Endothelial cell of hepatic sinusoid (primary cell): ENCODE measurements around the gene CACNA1C.
"Not testable (repeated sequence)": the region's sequence is repeated elsewhere in the genome, so short reads cannot be mapped to it uniquely, and the experiment has no call there.

Source experiments
- in situ Hi-C: cut with HindIII; loops from 2 replicates; pipeline ENCODE4 v1.10.0; 2017; ENCODE audit warnings: low sequenced_read_pairs

CACNA1C gene

DNA sequence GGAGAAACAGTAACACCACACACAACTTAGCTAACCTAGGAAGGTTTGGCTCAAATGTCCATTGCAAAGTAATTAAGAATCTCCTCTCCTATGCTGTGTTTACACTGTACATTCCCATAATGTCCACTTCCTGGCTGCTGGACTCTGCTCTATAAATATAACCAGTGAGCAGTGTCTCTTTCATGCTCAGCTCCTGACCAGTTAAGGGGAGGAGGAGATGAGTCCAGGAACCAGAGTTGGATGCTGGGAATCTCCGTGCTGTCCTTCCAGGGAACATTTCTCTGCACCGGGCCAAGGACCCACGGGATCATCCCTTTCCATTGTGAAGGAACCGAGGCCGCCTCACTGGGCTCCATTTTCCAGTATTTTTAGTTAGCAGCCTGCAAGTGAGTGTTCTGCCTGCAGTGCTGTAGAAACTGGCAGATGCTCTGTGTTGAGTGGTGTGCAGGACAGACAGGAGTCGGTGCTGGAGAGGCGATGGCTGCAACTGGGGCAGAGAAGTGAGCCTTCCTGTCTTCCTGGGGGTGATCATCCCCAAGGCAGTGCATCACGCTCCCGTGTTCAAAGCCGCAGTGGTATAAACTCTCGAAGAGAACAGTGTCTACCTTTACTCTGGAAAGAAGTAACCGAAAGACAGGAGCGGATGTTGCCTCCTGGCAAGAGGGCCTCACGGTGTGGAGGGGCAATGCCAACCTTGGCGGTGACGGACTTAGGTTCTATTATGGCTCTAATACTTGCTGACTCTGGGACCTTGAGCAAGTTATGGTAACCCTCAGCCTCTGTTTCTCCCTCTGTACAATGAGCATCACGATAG, 195.5 kb downstream of the CACNA1C start:
- in situ Hi-C loops: loop anchor here (5.0 kb wide), 1 partner anchor 81 kb away; no protein-coding TSS in a partner anchor

DNA sequence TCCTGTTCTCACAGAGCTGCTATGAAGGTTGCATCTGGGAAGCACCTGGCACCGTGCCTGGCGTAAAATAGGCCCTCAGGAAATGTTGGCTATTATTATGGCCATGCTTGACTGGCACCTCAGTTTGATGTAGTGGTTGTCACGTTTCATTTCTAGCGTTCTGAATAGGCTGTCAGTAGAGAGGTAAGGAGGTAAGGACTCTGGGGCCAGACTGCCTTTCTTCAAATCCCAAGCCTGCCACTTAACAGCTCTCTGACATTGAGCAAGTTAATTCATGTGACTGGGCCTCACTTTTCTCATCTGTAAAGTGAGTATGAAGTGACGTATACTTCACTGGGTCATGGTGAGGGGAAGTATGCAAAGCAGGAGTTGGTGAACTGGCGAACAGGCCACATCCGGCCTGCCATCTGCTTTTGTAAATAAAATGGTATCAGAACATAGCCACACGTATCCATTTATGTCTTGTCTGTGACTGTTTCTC, 196.2 kb downstream of the CACNA1C start:
- in situ Hi-C loops: loop anchor here (5.0 kb wide), 1 partner anchor 82 kb away; no protein-coding TSS in a partner anchor

DNA sequence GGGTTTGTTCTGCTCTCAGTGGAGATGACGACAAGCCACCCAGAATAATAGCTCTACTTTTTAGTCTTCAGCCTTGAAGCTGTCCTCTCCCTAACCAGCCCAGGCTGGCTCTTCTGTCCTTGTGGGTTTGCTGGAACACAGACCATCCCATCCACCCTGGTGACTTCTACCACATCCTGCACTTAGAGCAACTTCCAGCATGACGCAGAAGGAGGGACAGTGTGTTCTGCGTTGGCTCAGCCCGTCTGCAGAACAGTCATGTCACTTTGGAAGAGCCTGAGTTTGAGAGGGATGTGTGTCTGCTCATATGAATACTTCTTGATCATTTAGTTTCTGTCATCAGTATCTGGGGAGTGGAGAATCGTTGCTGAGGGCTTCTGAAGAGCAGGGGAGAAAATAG, 198.0 kb downstream of the CACNA1C start:
- in situ Hi-C loops: no loop called here

DNA sequence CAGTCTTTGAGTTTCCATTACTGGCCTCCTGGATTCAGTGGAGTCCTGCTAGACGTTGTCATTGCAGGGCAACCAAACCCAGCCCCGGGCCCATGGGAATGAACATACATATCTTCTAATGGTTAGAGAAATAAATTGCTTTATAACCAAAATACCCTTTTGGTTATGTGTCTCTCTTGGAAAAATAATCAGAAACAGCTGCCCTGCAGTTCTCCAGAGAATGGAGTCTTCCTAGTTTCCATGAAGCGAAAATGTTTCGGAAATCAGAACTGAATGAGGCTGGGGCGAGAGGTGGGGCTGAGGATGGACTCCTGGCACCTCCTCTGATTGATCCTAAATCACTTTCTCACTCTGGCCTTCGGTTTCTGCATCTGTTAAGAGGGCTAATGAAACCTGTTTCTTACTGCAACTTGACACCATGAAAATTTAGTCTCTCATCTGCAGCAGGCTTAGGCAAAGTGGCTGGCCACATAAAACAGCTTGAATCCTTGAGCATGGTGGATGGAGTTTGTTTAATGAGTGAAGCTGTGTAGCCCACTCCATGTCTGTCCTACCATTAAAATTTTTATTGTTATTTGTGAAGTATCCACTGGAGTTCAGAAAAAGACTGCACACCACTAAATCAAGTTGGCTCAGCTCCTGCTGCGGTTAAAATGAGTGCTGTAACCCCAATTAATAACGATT, 198.9 kb downstream of the CACNA1C start:
- in situ Hi-C loops: no loop called here

DNA sequence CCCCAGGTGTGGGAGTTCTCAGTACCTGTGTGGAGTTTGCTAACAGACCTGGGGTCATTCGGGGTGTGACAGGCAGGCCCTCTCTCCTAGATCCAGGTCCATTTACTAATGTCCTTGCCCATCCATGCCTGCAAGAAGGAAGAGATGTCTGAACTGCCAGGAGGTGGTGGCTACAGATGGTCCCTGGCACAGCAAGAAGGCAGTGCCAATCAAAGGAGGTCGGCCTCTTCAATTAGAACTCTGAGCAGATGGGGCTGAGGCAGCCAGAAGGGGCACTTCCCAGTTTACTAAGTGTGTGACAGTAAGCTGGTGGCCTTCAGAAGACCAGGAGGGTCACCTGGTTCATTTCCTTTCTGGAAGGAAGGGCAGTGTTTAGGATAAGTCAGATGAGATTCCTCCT, 202.5 kb downstream of the CACNA1C start:
- in situ Hi-C loops: no loop called here

DNA sequence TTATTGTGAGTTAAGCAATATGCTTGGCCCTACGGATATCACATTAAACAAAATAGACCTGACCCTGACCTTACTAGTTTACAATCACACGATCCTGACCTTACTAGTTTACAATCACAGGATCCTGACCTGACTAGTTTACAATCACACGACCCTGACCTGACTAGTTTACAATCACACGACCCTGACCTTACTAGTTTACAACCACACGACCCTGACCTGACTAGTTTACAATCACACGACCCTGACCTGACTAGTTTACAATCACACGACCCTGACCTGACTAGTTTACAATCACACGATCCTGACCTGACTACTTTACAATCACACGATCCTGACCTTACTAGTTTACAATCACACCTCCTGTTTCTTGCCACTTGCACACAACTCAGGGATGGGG, 202.9 kb downstream of the CACNA1C start:
- in situ Hi-C loops: not testable (repeated sequence)

DNA sequence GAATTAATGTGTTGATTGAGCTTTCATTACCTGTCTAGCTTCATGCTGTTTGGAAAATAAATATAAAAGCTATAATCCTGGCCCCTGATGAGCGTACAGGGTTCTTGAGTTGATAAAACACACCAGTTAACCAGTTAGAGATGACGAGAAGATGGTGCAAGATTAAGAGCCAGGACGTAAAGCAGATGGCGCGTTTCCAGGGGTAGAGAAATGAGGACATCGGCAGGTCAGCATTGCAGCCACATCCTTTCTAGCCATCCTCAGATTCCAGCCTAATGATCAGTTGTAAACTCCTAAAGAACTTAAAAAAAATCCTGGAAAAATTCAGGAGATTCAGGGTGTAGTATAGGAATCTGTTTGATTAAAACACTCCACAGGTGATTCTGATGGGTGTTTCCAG, 203.7 kb downstream of the CACNA1C start:
- in situ Hi-C loops: no loop called here

DNA sequence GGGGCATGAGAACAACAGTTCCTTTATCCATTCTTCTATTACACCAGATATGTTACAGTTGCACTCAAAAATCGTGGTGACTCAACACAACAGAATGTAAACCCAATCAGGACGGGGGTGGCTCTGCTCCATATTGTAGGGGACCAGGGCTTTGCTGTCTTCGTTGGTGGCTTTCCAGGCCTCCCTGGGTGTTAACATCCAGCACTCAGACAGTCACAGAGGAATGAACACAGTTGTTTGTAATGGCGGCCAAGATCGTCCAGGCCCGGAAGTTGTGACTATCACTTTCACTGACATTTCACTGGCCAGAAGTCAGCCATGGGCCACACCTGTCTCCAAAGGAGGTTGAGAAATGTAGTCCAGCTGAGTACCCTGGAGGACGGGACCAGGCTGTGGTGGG, 204.1 kb downstream of the CACNA1C start:
- in situ Hi-C loops: no loop called here

DNA sequence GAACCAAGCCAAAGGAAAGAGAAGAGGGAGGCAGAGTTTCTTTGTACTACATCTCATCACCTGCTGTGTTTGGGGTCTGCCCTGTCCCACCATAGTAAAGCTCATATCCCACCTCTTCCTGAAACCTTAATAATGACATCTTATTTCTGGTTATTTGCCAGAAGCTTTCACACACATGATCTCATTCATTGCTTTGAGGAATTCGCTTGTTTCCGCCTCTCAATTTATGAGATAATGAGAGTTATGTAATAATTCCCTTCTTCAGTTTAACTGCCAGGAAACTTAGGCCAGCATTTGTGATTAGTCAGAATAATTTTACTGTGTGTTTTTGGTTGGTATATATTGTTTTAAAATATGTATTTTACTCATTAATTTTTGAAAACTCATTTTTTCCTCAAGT, 205.2 kb downstream of the CACNA1C start:
- in situ Hi-C loops: no loop called here

DNA sequence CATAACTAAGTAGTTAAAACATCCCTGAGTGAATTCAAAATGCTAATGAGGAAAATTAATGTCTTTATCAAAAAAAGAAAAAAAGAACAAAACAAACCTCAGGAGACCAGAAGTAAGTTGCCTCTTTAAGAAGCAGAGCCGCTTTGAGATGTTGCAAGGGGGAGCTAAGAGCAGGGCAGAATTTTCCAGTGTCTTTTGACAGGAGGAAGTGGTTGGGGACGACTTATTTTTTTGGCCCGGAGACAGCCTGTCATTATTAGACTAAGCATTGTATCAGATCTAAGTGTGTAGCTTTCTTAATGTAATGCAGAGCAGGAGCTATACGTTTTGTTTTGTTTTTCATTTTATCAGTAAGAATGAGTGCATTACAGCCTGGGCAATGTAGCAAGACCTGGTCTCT, 206.6 kb downstream of the CACNA1C start:
- in situ Hi-C loops: no loop called here

DNA sequence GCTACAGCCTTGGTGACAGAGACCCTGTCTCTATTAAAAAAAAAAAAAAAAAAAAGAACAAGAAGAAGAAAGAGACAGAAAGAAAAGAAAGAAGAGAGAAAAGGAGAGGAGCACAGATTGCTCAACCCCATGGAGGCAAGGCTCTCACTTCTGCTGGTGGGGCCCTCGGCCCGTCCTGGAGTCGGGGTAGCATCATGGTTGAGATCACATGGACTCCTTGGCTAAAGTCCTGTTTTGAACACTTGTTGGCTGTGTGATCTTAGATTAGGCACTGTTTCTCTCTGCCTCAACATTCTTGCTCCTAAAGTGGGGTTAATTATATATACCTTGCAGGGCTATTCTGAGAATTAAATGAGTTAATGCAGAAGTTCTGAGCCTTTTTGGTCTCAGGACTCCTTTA, 207.7 kb downstream of the CACNA1C start:
- in situ Hi-C loops: no loop called here

DNA sequence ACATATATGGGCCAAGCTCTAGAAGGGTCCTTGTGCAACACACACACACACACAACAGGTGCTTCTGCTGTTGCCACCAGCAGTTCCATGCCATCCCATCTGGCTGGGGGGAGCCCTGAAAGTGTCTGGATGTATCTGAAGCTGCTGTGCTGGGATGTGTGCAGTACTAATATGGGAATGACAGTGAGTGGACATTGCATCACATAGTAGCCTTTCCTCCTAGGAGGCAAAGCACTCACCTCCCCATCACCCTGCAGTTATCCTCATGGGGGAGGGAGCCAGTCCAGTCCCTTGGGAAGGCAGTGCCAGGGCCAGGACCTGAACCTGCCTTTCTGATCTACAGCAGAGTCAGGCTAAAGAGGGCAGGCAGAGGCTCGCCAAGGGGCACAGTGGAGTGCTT, 208.9 kb downstream of the CACNA1C start:
- in situ Hi-C loops: no loop called here

DNA sequence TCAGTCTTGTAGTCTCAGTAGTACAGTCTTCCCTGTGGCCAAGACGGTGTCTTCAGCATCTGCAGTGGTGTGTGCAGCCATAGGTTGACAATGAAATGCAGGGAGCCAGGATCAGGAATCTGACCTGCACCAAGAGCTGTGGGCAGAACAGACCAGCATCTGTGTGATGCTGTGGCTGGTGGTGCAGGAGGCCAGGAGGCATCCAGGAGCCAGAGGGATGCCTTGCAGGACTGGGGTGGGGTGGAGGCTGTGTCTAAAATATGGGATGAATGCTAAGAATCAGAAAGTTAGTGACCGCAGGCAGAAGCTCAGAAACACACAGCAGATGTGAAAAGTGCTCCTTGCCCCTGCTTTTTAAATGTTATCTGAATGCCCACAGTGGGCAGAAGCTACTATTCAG, 209.7 kb downstream of the CACNA1C start:
- in situ Hi-C loops: no loop called here

DNA sequence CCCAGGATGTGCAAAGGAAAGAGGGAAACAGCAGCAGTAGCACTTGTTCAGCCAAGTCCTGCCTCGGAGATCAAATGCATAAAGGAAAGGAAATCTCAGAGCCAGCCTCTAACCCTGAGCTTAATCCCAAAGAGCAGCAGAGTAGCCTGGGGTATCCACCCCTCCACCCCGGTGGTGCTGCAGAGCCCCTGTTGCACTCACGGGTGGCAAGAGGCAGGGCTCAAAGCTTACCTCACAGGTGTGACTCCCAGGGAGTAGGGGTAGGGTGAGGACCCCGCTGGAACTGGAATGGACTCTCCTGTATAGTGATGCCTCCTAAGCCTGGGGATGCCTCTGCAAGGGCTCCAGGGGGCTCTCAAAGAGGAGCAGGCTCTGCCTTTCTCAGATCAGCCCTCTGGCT, 211.1 kb downstream of the CACNA1C start:
- in situ Hi-C loops: no loop called here

DNA sequence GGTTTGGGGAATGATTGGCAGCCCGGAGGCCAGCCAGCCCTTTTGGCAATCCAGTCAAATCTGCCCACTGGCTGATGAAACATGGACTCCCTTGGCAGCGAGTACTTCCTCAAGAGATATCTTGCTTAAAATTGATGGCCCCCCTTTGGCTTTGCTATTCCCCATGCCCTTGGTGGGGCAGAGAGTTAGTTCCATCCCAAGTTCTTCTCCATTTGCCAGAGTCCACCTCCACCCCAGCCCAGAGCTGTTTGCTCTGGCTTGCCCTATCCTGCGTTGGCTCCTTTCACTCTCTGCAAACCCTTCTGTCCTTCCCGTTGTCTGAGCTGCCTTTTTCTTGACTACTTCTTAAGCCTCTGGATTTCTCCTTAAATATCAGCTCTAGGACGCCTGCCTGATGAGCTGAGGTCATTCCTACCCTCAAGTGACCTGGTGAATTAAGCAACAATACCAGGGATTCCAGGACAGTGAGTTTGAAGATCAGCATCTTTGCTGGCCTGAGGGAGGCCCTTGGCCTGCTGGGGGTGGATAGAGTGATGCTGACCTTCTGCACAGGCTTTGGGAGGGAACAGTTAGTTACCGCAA, 212.0 kb downstream of the CACNA1C start:
- in situ Hi-C loops: no loop called here

DNA sequence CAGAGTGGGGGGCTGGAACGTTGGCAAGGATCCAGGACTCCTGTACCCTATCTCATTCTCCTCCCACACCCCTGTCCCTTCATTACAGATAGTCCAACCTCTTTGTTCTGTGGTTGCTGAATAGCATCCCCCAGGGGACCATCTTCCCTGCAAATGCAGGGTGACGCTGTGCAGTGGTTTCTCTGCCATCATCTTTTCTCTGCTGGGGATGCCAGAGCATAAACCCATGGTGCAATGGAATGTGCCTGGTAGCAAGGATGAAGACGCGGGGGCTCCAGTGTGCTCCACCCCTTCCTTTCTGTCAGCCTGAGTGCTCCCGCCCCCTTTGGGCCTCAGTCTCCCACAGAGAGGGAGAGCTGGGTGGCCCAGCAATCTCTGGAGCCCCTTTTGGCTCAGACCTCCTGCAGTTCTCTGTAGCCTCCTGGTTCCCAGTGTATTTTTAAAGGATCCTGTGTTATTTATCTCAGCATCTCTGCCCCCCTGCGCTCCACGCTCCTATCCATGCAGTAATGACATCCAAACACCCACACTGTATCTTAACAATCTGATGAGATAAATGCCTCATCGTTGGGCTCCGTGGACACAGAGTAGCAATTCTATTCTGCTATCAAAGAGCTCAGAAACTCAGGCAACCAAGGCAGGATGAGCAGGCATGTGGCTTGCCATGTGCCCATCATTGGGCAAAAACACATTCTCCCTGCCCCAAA, 212.8 kb downstream of the CACNA1C start:
- in situ Hi-C loops: no loop called here

DNA sequence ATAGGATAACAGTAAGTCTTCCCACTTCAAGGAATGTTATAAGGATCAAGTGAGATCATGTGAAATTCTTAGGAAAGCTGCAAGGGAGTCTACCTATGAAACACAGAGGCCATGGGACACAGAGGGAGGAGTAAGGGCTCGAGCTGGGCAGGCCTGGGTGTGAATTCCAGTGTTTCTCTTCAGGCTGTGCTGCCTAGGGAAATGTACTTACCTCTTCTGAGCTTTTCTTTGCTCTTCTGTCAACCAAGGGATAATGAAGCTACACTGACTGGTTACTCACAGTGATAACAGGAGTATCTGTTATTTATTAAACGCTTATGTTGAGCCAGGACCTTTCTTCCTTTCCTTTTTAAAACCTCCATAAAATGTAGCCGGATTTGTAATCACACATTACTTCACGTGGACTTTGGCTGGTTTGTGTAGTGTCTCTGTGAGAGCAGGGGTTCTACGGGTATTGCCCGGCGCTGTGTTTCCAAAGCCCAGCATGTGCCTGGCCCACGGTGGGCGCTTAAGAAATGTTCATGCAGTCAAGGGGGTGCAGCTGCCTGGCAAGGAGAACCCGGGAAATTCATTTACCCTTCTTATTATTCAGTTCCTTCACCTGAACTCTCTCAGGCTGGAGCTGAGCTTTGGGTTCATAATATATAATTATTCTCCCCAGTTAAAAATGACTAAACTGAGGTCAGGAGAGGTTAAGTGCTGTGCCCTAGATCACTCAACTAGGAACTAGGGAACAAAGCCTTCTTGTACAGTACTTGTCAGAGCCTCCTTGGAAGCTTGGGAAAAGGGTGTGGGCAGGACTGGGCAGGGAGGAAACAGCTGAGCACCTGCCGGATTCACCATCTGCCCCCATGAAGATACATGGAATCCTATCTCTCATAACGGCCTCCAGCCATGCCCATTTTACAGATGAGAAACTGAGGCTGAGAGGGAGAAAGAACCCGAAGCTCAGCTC, 214.2 kb downstream of the CACNA1C start:
- in situ Hi-C loops: no loop called here

DNA sequence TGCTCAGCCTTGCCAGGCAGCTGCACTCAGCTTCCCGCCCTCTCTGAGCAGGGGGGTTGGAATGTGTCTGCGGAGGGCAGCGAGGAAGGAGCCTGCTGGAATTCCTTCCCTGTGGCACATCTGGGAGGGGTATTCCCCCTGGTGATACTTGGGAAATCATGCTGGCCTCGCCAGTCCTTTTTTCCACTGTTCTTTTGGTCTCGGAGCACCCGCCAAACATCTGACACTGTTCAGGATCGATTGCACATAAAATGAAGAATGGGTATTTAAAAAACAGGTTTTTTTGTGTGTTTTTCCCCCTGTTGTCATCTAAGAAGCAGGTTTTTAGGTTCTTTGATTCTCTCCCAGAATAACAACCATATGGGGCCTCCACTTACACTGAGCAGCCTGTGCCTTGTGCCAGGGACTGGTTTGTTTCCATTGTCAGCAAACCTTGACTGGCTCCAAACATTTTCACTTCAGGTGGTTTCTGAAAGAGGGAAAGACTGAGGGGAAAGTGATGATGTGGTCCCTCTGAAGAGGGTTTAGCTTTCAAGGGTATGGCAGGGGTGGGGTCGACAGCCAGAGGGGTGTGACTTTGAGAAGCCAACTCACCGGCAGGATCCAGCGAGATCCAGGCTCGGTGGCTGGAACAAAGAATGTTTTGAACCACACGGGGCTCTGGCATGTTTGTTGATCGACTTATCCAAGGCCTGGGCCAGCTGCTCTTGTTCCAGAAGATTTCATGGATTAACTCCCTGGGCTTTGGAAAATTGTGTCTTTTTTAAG, 215.1 kb downstream of the CACNA1C start:
- in situ Hi-C loops: no loop called here
